ENCODE results near the gene GPR161. TPM values are rescaled to one million over a fixed set of nuclear protein-coding genes. Genes with fewer than 3 reads are reported as not detected.
A peak's percentile ranks its signal among the peaks of the same experiment; 100 is the strongest.

The GPR161 gene
- total and polyA plus RNA-seq, 2 of the 13 experiments (the other 11 are each of a cell fraction or from before 2014, with no cell fraction given): 0.13 to 0.35 TPM

- Histone ChIP-seq H3K36me3 (replicated peaks in 1 of 2; ENCODE audit: control insufficient read depth in 1 of 2, insufficient read depth in 2 of 2, low read length in 2 of 2) (no peaks in the 10 kb centered on the region), H3K79me2 (ENCODE audit: insufficient read depth, low read length) (no peaks in the 10 kb centered on the region), H4K20me1 (ENCODE audit: insufficient read depth, low read length) (no peaks in the 10 kb centered on the region), H3K4me2 (ENCODE audit: low read depth, low read length) (peak overlapping the region; percentile 11), H2AFZ (ENCODE audit: low read length) (peak overlapping the region; percentile 81), H3K27ac (ENCODE audit: extremely low read length, insufficient read depth, low read length) (no peak overlapping the region), H3K4me3 (replicated peaks in 1 of 3; ENCODE audit: insufficient read depth in 1 of 3, low read depth in 2 of 3, low read length in 3 of 3) (no peak overlapping the region), H3K4me1 (ENCODE audit: insufficient read depth, low read length) (no peaks in the 10 kb centered on the region), H3K9me3 (ENCODE audit: low read length) (no peaks in the 10 kb centered on the region), H3K9ac (ENCODE audit: insufficient read depth, low read depth, low read length) (no peak overlapping the region), H3K27me3 (ENCODE audit: control insufficient read depth in 1 of 2, insufficient read depth in 2 of 2, low read length in 2 of 2) (no peaks in the 10 kb centered on the region)
- DNase-seq (ENCODE audit: low spot score): no peak
- ChIA-PET POLR2A (no interaction called here), CTCF (ENCODE audit: low intra/inter-chr PET ratio, low total read pairs) (no interaction called here)
- in situ Hi-C loops (cut with HindIII; ENCODE audit: extremely low pct_ligation_motif_present, low pct_unique_long_range_greater_than_20kb): no loop called here
- intact Hi-C loops (cut with micrococcal nuclease; ENCODE audit: unreplicated experiment): no loop called here
- WGBS (ENCODE audit: low lambda C conversion rate): 44% methylated on average over 7 of the region's 7 CpGs
- peak; percentile 29; the same call in 1 of the 2 replicates for TF ChIP-seq ZFX (CRISPR knock-in tag; IDR thresholded peaks at IDR 0.05; ENCODE audit: low read depth)
- no peak for TF ChIP-seq USF2 (IDR thresholded peaks at IDR 0.05; ENCODE audit: low read depth, low read length)
- TF ChIP-seq USF2 (CRISPR knock-in tag; IDR thresholded peaks at IDR 0.05; ENCODE audit: borderline replicate concordance): peak; percentile 29; the same call in 1 of the 2 replicates
- TF ChIP-seq ZNF850 (CRISPR knock-in tag; conservative IDR thresholded peaks at IDR 0.05): no peak
- BruUV-seq (replicated peaks): no TSS peak
- ATAC-seq: no peak
- no peak for FAIRE-seq
Observed at GRCh38 chr1:168170564-168171508, 34.1 kb upstream of the GPR161 start.

GRCh38 chr1:168167806-168168205 is 31.1 kb upstream of the GPR161 start:
- no peak for DNase-seq (ENCODE audit: low spot score)
- TF ChIP-seq, protein P1, sequence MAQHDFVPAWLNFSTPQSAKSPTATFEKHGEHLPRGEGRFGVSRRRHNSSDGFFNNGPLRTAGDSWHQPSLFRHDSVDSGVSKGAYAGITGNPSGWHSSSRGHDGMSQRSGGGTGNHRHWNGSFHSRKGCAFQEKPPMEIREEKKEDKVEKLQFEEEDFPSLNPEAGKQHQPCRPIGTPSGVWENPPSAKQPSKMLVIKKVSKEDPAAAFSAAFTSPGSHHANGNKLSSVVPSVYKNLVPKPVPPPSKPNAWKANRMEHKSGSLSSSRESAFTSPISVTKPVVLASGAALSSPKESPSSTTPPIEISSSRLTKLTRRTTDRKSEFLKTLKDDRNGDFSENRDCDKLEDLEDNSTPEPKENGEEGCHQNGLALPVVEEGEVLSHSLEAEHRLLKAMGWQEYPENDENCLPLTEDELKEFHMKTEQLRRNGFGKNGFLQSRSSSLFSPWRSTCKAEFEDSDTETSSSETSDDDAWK (CRISPR knock-in tag; IDR thresholded peaks at IDR 0.05): no peak
- TF ChIP-seq ZSCAN30 (CRISPR knock-in tag; IDR thresholded peaks at IDR 0.05) (no peak), TRIM22 (IDR thresholded peaks at IDR 0.05) (no peak), ZNF235 (CRISPR knock-in tag; IDR thresholded peaks at IDR 0.05; ENCODE audit: borderline replicate concordance) (no peak), CREB1 (IDR thresholded peaks at IDR 0.05) (no peak), CREB1 (CRISPR knock-in tag; IDR thresholded peaks at IDR 0.05) (no peak), NAIF1 (CRISPR knock-in tag; IDR thresholded peaks at IDR 0.05; ENCODE audit: borderline replicate concordance) (no peak), ZFP41 (CRISPR knock-in tag; IDR thresholded peaks at IDR 0.05; ENCODE audit: borderline replicate concordance) (no peak)

More at GRCh38 chr1:168167806-168168205, 31.1 kb upstream of the GPR161 start:
- H3K9ac ChIP-seq (ENCODE audit: insufficient read depth, low read depth, low read length): no peak overlapping the region
- no peaks in the 10 kb centered on the region for H3K36me3 ChIP-seq (replicated peaks in 1 of 2; ENCODE audit: control insufficient read depth in 1 of 2, insufficient read depth in 2 of 2, low read length in 2 of 2)
- no peak overlapping the region for H3K27ac ChIP-seq (ENCODE audit: extremely low read length, insufficient read depth, low read length)
- intact Hi-C loops (cut with micrococcal nuclease; ENCODE audit: unreplicated experiment): no loop called here
- H3K79me2 ChIP-seq (ENCODE audit: insufficient read depth, low read length): no peaks in the 10 kb centered on the region
- no peaks in the 10 kb centered on the region for H4K20me1 ChIP-seq (ENCODE audit: insufficient read depth, low read length)
- BruUV-seq (replicated peaks): no TSS peak
- WGBS (ENCODE audit: low lambda C conversion rate): 5% methylated on average over 2 of the region's 2 CpGs
- in situ Hi-C loops (cut with HindIII; ENCODE audit: extremely low pct_ligation_motif_present, low pct_unique_long_range_greater_than_20kb): no loop called here
- no peak overlapping the region for H3K4me2 ChIP-seq (ENCODE audit: low read depth, low read length)
- POLR2A ChIA-PET: no interaction called here
- H3K9me3 ChIP-seq (ENCODE audit: low read length): no peaks in the 10 kb centered on the region
- H2AFZ ChIP-seq (ENCODE audit: low read length): no peak overlapping the region
- no peaks in the 10 kb centered on the region for H3K4me1 ChIP-seq (ENCODE audit: insufficient read depth, low read length)
- no peak for FAIRE-seq
- no peak overlapping the region for H3K4me3 ChIP-seq (replicated peaks in 1 of 3; ENCODE audit: insufficient read depth in 1 of 3, low read depth in 2 of 3, low read length in 3 of 3)
- ATAC-seq: no peak
- CTCF ChIA-PET (ENCODE audit: low intra/inter-chr PET ratio, low total read pairs): no interaction called here
- H3K27me3 ChIP-seq (ENCODE audit: control insufficient read depth in 1 of 2, insufficient read depth in 2 of 2, low read length in 2 of 2): no peaks in the 10 kb centered on the region
